Stimulated activated CD8-positive, alpha-beta memory T cell treated with anti-CD3 and anti-CD28 coated beads, Interleukin-7, amount 100 ng/mL, for 24 hours (primary cell): ENCODE results near the gene ASTL.

Source experiments
- DNase-seq: peaks from one replicate; pipeline ENCODE4 v3.0.0-alpha.2; 2020; ENCODE audit warnings: low read depth

ASTL gene

GRCh38 chr2:96083064-96083939, 55.0 kb downstream of the ASTL start:
- DNase-seq: no peak

GRCh38 chr2:96082211-96083063, 55.9 kb downstream of the ASTL start:
- DNase-seq: no peak

GRCh38 chr2:96081042-96081441, 57.3 kb downstream of the ASTL start:
- no peak for DNase-seq

- no peak for DNase-seq
Measured at GRCh38 chr2:96075199-96075771, 63.0 kb downstream of the ASTL start.

GRCh38 chr2:96074156-96074555, 64.1 kb downstream of the ASTL start:
- DNase-seq: no peak

GRCh38 chr2:96073170-96073775, 65.0 kb downstream of the ASTL start:
- no peak for DNase-seq
